GM21447 (cell line): ENCODE results near the gene COG5.
A peak's percentile ranks its signal among the peaks of the same experiment; 100 is the strongest.

Experiments
- ATAC-seq: cut with Tn5 transposase; IDR thresholded peaks from one replicate; pipeline ENCODE4 v1.9.1; 2021; ENCODE audit not compliant: unreplicated experiment

The COG5 gene

DNA sequence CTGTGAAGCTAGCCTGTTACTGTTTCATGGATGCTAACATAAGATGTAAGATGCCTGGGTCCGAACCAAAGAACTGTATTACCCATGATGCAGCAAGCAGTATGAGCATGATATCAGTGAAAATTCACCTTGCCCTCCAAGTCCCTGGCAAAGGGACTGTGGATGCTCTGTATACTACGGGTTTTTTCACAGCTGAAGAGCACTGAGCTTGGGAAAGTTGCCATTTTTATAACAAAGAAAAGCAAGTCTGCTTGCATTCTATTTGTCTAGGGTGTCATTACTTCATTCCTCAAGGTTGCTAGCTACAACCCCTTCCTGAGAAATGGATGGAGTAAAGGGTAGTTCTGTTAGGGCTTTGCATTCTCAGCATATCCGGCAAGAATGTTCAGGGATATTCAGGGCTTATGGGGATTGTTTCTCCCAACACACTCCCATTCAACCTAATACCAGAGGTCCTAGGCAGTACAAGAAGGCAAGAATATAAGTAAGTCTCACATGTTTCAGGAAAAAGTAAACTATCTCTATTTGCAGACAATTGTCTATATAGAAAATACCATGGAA, 99.0 kb downstream of the COG5 start:
- no peak for ATAC-seq

DNA sequence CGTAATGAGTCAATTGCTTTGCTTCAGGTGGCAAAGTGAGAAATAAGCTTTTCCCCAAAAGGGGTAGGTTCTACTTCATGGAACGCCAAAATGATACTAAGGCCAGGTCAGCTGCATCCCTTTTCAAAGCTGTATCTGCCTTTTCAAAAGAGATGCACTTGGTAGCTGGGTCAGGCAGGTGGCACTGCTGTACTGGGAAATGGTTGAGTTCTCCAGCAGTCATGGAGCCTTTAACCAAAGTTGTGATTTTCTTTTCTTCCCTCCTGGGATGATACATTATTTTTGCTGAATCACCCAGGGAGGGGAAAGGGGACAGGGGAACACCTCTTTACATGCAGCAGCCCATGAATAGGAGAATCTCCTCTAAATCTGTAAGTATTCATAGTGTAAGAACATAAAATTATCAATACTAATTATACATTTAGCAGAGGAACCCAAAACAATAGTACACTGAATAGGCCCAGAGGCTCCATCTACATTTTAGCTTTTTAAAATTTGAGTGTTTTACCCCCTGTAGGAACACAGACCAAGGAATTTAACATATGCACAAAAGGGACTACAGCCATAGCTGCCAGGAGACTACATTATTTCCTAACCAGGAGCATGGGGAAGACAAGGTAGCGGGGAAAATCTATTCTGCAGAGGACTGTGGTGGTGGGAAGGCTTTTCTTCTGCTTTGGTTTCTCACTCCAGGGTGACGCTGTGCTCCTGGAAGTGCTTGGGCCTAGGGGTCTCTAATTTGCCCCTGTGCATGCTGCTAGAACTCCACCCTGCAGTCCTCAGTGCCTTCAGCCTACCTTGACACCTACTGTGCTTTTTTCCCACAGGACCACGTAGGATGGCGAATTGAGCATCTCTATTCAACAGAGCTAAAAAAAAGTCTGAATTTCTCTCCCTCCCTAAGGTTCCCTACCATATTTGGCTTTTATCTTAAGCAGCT, 100.3 kb downstream of the COG5 start:
- peak; percentile 53 for ATAC-seq

DNA sequence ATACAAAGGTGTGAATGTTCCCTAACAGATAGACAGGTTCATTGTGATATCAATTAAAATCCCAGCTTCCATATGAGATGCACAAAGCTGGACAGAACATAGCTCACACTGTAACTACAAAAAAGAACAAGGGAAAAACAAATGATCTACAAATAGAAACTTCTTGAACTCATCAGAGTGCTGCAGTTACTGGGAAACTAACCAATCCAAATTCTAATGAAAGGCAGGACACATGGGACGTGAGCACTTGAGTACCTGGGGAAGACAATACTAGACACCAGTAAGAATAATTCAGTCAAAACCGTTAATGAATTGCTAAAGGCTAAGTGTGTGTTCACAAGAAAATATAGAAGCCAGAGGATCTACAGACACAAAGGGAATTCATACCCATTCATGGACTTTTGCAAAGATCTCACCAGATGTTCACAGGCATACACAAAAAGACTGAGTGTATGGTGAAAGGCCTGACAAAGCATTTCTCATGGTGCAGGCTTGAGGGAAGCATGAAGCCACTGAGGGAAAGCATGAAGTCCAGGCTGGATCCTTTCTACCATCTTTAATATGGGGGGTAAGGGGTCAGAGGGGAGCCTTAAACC, 101.7 kb downstream of the COG5 start:
- no peak for ATAC-seq

DNA sequence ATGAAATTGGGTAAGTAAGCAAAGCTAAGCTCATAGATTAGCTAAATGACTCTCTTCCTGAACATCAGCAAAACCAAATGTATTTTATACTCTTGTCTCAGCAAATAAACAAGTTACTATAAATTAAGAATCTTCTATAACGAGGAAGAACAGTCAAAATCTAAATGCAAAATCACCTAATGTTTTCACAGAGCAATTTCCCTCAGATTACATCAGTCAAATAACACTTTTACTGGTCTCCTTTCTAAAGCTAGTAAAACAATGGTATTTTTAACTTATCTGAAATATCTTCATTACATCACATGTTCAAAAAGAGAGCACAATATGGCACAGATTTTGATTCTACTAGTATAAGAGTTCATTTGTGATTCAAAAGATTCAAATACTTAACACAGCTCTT, 110.3 kb downstream of the COG5 start:
- ATAC-seq = no peak

DNA sequence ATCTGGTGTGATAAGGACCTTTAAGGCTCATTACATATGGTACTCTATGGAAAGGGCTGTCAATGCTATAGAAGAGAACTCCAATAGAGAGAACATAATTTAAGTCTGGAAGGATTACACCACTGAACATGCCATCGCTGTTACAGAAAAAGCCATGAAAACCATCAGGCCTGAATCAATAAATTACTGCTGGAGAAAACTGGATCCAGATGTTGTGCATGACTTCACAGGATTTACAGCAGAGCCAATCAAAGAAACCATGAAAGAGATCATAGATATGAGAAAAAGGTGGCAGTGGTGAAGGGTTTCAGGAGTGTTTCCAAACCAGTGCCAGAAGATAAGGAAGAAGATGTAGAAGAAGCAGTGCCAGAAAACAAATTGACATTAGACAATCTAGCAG, 112.8 kb downstream of the COG5 start:
- ATAC-seq = no peak

DNA sequence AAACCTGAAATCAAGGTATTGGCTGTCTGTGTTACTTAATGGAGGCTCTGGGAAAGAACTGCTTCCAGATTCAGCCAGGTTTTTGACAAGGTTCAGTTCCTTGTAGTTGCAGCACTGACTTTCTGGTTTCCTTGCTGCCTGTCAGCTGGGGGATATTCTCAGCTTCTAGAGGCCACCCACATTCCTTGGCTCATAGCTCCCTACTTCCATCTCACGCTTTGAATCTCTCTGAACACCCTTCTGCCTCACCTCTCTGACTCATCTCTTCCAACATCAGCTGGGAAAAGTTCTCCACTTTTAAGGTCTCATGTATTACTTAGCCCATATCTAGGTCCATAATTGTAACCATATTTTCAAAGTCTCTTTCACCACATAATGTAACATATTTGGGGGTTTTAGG, 116.7 kb downstream of the COG5 start:
- no peak for ATAC-seq

DNA sequence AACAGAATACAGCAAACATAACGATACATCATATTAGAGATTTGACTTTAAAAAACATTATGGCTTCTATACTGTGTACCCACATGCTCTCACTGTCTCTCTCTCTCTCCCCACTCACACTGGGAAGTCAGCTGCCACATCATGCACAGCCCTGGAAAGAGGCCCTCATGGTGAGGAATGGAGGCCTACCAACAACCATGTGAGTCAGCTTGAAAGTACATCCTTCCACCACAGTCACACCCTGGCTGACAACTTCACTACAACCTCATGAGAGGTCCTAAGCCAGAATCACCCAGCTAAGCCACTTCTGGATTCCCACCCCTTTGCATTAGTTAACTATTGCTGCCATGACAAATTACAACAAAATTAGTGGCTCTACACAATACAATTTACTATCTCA, 117.2 kb downstream of the COG5 start:
- no peak for ATAC-seq

DNA sequence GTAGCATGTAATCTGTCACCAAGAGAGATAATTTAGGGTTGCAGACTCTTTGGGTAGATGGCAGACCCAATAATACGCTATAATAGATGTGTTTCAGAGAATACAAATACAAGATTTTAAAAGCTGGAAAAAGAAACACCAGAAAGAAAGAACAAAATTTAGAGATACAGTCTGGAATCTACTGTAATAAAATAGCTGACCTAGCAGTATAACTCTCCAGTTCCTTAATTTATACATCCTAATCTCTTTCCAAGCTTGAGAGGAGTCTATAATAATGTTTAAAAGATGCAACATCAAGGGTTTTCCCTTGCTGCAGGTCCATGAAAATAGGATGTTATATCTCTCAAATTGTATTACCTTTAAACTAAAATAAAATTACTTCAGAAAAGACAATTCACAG, 121.0 kb downstream of the COG5 start:
- no peak for ATAC-seq

DNA sequence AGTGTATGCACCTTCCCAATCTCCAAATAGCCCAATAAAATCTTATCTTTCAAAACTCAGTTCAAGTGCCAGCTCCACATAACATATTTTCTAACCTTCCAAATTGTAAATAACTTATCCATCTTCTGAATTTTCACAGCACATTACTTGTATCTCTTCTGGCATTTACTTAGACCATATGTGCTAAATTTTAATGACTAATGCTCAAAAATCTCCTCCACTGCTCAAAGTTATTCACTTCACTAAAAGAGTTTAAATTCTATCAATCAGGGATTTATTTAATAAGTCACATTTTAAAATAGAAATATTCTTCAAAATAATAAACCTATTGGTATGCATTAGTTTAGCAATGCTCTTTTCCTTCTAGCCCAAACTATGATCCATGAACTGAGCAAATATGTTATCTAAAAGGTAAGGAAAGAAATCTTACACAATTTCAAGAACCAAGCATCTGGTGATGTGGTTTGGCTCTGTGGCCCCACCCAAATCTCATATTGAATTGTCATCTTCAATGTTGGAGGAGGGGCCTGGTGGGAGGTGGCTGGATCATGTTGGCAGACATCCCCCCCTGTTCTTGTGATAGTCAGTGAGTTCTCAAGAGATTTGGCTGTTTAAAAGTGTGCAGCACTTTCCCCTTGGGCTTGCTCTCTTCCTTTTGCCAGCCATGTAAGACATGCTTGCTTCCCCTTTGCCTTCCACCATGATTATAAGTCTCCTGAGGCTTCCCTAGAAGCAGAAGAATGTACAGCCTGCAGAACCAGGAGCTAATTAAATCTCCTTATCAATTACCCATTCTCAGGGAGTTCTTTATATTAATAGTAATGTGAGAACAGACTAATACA, 121.9 kb downstream of the COG5 start:
- ATAC-seq = no peak

DNA sequence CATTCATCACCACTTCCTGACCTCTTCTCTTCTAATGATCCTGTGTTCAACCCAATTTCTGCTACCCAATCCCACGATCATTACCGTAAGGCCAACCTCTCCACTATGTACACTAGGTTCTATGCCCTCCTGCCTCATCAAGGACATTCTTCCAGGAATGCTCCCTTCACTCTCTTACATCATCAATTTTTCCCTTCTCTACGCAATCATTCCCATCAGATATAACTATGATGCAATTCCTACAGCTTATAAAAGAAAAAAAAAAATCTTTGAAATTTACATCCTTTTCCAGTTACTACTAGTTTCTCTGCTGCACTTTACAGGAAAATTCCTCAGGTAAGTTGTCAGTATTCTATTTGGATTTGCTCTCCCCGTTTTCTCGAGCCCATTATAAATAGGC, 124.7 kb downstream of the COG5 start:
- ATAC-seq = no peak

DNA sequence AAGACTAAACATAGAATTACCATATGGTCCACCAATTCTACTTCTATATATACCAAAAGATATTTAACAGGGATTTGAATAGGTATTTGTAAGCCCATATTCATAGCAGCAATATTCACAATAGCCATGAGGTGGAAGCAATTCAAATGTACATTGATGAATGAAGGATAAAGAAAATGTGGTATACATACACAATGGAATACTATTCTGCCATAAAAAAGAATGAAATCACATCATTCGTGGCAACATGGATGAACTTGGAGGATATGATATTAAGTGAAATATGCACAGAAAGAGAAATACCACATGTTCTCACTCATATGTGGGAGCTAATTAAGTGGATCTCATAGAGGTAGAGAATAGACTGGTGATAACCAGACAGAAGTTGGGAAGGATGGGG, 128.0 kb downstream of the COG5 start:
- ATAC-seq = no peak

DNA sequence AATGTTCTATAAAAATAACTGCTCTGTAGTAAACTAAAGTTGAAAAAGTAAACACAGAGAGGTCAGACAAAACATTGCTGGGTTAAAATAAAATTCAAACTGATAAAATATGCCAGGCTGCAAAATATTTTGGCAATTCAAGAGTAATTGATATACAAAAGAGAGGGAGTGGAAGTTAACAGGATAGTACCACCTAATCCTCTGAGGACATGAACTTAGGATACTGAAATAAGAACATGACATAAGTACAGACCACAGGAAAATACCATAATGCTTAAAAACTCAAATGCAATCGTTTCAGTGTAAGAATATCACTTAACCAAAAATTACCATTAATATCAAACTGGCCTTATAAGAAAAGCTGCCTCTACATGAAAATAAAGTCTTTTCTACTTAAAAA, 131.5 kb downstream of the COG5 start:
- no peak for ATAC-seq

DNA sequence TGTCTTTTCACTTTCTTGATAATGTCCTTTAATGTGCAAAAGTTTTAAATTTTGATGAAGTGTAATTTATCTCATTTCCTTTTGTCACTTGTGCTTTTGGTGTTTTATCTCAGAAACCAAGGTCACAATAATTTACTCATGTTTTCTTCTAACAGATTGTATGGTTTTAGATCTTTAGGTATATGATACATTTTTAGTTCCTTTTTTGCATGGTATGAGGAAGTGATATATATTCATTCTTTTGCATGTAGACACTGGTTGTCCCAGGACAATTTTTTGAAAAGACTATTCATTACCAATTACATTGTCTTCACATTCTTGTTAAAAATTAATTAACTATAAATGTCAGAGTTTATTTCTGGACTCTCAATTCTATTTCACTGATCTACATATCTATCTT, 133.7 kb downstream of the COG5 start:
- no peak for ATAC-seq

DNA sequence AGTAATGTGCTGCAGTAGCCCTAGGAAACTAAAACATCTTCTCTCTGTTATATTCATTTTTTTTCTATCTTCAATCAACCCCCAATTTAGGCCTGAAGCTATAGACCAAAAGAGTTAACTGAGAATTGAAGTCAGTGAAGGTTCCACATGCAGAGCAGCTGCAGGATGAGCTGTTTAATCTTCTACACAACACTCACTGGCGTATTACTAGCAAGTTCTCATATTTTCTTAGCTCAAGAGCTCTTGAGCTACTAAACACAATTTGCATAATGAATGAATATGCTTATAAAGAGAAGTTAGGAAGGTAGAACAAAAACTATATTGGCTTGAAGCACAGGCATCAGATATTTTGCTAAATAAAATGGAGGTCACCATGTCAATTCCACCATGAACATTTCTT, 135.1 kb downstream of the COG5 start:
- ATAC-seq = no peak

DNA sequence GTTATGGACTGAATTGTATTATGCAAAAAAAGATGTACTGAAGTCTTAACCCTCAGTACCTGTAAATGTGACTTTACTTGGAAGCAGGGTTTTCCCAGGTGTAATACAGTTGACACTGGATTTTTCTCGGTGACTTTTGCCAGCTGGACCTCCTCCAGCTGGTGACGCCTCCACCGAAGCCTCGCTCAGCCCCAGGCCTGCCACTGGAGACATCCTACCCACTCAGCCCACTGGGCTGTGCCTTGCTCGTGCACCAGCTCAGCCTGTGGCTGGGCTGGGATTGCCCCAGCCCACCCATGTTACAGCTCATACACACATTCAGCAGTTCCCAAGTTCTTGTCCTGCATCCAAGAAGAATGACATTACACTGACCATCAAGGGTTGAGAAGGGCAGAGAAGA, 136.3 kb downstream of the COG5 start:
- no peak for ATAC-seq

DNA sequence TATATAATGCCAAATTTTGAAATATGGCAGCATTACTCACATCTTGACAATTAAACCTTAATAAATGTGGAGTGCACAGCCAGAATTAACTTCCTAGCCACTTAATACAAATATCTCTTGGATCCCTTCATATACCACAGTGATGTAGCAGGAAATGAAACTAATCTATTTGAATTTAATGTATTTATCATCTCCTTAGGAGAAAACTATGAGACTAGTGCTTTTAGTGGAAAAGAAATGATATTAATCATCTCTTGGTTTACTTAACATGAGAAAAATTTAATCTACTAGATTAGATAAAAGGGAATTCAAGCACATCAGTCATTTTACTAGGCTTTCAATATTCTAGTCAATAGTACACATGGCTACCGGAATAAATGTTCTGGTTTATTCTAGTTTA, 149.5 kb downstream of the COG5 start:
- ATAC-seq = no peak

DNA sequence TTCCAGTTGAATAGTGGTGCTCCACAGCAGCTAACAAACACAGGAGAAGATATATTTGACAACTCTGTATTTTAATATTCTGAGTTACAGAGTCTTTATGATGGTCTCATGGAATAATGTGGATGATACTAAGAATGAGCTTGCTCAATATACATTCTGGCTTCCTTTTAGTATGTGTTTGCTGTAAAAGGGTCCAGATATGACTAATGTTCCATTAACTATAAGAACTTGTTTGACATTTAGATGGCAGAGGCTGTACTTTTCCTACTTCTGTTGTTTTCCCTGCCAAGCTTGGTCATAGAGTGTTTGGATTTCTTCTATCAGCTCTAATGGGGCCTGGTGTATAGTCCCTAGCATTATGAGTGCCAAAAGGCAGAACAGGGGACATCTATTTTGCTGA, 155.4 kb downstream of the COG5 start:
- no peak for ATAC-seq

DNA sequence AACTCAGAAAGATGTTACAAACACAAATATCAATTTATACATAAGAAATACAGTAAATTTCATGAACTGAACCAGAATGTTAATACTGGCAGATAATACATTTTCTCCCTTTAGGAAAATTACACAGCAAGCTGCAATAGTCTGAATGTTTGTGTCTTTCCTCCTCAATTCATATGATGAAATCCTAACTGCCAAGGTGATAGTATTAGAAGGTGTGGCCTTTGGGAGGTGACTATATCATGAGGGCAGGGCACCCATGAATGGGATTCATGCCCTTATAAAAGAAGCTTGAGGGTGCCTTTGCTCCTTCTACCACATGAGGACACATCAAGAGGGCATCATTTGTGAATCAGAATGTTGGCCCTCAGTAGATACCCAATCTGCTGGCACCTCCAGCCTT, 158.2 kb downstream of the COG5 start:
- ATAC-seq = no peak

DNA sequence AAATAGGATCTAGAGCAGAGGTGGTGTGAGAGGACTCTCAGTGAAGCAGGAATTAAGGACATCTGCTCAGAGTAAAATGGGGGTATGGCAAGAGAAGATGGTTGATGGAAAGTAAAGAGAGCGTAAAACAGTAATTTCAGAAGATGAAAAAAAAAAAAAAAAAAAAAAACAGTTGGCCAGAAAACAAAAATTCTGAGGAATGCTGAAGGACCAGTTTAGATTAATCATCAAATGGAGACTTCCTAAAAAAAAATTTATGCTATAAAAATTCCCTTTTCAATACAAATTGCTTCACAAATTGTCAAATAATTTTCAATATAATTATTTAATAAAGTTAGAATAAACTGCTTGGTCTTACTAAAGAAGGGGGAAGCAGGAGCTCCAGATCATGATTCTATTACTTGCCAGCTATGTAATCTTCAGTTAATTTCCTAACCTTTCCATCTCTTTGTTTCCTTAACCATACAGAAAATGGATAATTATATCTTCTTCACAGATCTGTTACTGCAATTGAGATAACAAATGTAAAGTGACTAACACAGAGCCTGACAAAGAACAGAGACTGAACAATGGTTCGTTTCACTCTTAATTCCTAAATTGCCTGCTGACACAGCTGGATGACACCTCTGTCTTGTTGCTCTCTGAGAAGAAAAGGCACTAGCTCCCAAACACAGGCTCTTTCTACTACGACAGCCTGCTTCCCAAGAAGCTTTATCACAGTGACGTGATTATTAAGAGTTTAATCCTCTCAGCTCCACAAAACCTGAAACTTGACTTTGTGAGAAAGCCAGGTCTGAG, 158.8 kb downstream of the COG5 start:
- no peak for ATAC-seq

DNA sequence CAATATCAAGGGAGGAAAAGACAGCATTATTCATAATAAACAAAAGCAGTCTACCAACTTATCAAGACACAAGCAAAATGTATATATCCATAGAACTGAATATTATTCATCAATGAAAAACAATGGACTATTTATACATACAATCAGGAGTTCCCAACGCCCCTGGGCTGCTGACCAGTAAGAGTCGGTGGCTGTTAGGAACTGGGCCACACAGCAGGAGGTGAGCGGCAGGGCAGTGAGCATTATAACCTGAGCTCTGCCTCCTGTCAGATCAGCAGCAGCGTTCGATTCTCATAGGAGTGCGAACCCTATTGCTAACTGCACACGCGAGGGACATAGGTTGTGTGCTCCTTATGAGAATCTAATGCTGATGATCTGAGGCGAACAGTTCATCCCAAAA, 165.6 kb downstream of the COG5 start:
- no peak for ATAC-seq

DNA sequence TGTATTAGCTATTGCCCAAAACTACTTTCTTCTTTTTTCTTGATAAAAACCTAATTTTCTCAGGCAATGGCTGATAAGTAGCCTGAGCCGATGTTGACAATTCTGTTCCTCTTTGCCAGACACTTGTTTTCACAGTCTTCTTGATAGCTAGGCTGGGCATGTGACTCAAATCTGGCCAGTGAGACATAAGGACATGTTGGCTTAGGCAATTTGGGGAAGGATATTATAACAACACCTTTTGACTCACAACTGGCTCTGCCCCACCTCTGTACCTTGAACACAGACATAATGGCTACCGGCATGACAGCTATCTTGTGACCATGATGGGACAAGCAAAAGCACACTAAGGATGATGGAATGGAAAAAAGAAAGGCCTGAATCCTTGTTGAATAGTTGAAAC, 166.7 kb downstream of the COG5 start:
- no peak for ATAC-seq
